CMK (cell line): ENCODE results near the gene TIPRL.

ENCODE experiments used
- DNase-seq: peaks from one replicate; pipeline ENCODE4 v3.0.0-alpha.2; 2010; ENCODE audit warnings: low read depth

Gene TIPRL

DNA sequence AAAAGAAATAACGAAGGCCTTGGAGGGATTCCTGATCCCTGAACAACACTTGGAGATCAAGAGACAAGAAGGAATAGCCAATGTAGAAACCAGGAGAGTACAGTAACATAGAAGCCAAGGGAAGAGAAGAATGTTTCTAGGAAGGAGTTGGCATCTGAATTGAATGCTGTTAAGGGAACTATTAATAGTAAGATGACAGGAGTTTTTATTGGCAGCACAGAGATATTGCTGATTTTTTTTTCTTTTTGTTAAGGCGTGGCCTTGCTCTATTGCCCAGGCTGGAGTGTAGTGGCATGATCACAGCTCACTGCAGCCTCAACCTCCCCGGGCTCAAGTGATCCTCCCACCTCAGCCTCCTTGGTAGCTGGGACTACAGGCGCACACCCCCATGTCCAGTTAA is 37.4 kb downstream of the TIPRL start:
- DNase-seq, result no peak

GRCh38 chr1:168217664-168218063 is 38.9 kb downstream of the TIPRL start:
- no peak for DNase-seq

DNA sequence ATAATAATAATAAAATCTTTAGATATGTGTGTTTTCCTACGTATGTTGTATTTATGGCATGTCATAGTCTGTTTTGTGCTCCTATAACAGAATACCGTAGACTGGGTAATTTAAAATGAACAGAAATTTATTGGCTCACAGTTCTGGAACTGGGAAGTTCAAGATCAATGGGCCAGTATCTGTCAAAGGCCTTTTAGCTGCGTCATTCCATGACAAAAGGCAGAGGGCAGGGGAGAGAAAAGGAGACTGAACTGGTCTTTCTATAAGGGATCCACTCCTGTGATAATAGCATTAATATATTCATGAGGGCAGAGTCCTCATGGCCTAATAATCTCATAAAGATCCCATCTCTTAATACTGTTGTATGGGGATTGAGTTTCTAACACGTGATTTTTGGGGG is 39.9 kb downstream of the TIPRL start:
- no peak for DNase-seq

DNA sequence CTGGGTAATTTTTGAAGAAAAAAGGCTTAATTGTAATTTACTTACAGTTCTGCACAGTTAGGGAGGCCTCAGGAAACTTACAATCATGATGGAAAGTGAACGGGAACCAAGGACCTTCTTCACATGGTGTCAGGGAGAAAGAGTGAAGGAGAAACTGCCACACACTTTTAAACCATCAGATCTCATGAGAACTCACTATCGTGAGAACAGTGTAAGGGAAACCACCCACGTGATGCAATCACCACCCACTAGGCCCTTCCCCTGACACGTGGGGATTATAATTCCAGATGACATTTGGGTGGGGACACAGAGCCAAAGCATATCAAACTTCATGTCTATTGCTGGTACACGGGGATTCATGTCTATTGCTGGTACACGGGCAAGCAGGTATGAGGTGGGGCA is 41.7 kb downstream of the TIPRL start:
- DNase-seq, result no peak

GRCh38 chr1:168221275-168221674 is 42.5 kb downstream of the TIPRL start:
- no peak for DNase-seq

DNA sequence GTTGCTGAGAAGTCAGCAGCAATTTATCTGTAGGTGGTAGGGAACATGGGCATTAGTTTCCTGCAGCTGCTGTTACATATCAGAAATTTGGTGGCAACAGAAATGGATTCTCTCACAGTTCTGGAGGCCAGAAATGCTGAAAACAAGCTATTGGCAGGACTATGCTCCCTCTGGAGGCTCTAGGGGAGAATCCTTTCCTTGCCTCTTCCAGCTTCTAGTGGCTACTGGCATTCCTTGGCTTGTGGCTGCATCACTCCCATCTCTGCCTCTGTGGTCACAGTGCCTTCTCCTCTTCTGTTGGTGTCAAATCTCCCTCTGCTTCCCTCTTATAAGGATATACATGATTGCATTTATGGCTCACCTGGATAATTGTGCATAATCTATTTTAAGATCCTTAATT is 44.5 kb downstream of the TIPRL start:
- DNase-seq, result no peak

- DNase-seq, result no peak
Observed at GRCh38 chr1:168223681-168224540, 45.1 kb downstream of the TIPRL start.

GRCh38 chr1:168224991-168225390 is 46.2 kb downstream of the TIPRL start:
- no peak for DNase-seq

DNA sequence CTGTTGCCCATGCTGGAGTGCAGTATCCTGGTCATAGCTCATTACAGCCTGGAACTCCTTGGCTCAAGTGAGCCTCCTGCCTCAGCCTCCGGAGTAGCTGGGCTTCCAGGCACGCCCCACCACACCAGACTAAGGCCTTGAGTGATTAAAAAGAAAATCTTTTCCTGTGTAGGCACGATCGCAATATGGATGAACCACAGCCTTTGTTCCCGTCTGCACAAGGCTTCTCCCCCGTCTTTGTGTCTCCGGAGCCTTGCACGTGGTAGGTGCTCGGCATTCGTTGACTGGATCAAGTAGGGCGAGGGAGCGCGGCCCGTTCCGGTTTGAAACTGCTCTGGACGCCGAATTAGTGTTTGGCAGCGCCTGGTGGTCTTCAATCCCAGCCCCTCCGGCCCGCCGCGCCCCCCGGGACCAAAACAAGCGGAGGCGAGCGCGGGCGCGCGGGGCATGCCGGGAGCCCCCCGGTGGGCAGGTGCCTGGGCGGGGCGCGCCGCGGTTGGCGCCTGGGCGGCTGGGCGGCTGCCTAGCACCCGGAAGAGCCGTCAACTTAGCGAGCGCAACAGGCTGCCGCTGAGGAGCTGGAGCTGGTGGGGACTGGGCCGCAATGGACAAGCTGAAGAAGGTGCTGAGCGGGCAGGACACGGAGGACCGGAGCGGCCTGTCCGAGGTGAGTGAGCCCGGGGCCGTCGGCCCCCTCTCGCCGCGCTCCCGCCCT is 46.9 kb downstream of the TIPRL start, which contains the start of gene SFT2D2:
SFT2D2 (plus strand) TSS at position 529 of the 715 bp plus-strand sequence; CDS start at position 605, 76 bp downstream.
- DNase-seq, result peak; percentile 80

DNA sequence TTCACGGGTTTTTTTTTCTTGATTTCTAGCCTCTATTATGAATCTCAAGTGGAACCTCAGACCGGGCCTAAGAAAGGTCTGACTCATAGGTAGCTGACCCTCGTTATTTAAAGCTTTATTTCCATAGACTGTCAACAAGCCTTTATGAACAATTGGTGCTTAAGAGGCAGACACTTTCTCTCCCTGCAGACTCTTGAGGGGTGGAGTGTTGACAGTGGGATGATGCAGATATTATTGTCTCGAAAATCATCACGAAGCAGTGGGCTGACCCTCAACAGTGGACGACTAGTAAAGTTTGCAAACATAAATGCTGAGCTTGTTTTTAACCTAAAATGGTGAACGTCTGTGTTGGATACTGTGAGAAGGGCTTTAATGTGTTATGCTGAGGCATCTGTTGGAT is 48.9 kb downstream of the TIPRL start:
- no peak for DNase-seq

DNA sequence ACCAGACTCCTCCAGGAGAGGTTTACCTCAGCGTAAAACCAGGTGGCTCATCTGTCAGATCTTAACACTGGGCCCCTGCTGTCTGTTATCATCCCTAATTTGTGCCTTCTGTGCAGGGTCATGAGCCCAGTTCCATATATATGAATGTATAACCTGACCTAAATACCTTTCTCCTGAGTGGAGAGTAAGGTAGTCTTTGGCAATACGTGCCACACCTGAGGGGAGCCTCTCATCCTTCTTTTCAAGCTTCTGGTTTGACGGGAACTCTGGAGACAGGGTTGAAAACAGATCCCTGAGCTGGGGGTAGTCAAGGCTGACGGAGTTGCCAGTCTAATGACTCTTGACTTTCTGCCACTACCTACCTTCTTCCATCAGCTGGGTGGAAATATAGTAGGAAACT is 51.1 kb downstream of the TIPRL start:
- DNase-seq, result no peak

DNA sequence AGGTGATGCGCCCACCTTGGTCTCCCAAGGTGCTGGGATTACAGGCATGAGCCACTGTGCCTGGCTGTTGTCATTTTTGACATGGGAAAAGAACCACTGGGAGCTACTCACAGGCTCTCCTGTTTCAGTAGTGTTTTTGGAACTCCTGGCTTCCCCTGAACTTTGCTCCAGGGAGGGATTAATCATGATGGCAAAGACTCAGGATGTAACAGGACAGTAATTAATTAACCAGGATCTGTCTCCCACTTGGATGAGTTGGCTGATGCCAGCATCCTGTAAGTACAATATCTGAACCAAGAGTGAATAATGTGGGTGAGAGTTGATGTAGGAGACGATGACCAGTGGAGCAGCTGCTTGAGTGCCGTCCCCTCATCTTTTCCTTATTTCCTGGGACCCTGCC is 51.9 kb downstream of the TIPRL start:
- no peak for DNase-seq

DNA sequence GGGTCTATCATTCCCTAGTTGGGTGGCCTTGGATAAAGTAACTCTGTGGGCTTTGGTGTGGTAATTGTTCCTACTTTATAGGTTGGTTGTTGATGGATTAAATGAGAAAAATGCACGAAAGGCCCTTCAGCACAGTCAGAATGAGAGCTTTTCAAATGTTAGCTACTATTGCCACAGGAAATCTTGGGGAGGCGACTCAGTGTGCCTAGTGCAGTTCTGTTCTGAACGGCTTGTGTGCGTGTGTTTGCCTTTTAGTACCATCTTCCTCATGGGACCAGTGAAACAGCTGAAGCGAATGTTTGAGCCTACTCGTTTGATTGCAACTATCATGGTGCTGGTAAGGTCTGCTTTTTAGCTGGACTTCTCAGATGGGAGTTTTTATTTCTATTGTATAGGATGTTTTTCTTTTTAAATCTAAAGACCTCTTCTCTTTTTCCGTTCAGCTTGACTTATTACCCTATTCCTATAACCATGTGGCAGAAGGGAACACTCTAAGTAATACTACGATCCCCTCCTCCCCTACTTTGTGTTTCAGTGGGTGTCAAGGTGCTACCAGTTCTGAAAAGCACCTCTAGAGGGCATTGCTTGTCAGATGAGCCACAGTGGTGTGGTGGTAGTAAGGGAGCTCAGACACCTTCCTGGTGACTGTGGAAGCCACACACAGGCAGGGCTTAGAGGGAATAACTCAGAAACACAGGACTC is 56.2 kb downstream of the TIPRL start:
- peak; percentile 43 for DNase-seq

- no peak for DNase-seq
Observed at GRCh38 chr1:168235548-168235885, 56.8 kb downstream of the TIPRL start.

- DNase-seq, result no peak
Observed at GRCh38 chr1:168235937-168236336, 57.2 kb downstream of the TIPRL start.

- DNase-seq, result no peak
Observed at GRCh38 chr1:168236836-168237611, 58.3 kb downstream of the TIPRL start.

GRCh38 chr1:168243198-168243597 is 64.4 kb downstream of the TIPRL start:
- DNase-seq, result no peak

DNA sequence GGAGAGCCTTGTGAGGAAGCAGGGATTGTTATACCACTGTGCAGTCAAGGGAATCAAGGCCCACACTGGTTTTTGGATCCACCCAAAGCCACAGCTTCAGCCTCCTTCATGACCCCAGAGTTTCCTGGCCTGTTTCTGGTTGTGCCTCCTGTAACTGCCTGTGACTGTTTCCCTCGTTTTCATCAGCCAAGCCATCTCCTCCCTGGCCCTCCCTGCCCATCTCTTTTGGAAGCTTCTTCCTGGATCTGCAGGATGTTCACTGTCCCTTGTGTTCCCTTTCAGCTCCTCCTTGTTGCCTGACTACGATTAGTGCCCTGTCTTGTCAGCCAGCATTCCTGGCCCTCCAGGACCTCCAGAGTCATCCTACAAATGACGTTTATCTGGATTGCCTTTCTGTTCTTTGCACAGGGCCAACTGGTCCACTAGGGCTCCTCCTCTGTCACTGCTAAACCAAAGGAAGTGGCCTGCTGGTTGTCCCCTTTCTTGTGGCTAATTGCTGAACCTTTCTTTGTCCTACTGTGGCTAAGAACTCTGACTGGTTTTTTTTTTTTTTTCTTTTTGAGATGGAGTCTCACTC is 65.0 kb downstream of the TIPRL start:
- DNase-seq, result no peak

GRCh38 chr1:168245042-168245441 is 66.3 kb downstream of the TIPRL start:
- no peak for DNase-seq

DNA sequence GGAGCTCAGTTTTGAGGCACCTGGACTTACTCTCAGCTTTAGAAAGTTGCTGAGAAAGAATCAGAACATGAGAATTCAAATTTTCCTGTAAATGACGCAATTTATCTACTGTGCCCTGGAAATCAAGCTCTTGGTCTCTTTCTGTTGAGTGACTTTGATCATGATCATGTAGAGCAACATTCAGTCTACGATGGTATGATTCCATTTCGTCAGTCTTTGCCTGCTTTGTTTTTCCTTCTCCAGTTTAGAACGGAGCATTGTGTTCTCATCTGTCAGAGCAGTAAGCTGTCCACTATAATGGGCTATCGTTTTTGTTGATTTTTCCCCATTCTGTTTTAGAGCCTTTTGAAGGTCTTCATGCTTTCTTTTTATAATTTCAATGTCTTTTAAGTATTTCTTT is 67.7 kb downstream of the TIPRL start:
- DNase-seq, result no peak
